H7 (cell line): Measurements from ENCODE around the gene RNF217. TPM values are rescaled to one million over a fixed set of nuclear protein-coding genes. Genes with fewer than 3 reads are reported as not detected.
"Not testable (repeated sequence)": the region's sequence is repeated elsewhere in the genome, so short reads cannot be mapped to it uniquely, and the experiment has no call there.

Experiments used
- DNase-seq: peaks from one replicate; pipeline ENCODE4 v3.0.0; 2012
- H3K27me3 ChIP-seq: 2 replicates; pipeline ENCODE4 v1.6.0; 2011; ENCODE audit warnings: mild to moderate bottlenecking, low read length; ENCODE audit not compliant: control insufficient read depth, insufficient read depth
- H3K36me3 ChIP-seq: replicated peaks from 2 replicates; pipeline ENCODE4 v1.5.1; 2011; ENCODE audit warnings: low read length; ENCODE audit not compliant: control insufficient read depth, insufficient read depth
- H3K4me3 ChIP-seq: 2 replicates; pipeline ENCODE4 v1.5.1; 2011; ENCODE audit warnings: low read depth, mild to moderate bottlenecking, control low read depth, low read length, moderate library complexity; ENCODE audit not compliant: insufficient read depth
- total RNA-seq: library from RNA; depleted of rRNA; stranded (reverse); fragments of >200 nt; shearing (Covaris generic); gene quantifications from 2 replicates; pipeline ENCODE4 v1.2.3, GENCODE V29; 2014

Gene RNF217
- total RNA-seq, 1 experiment from 2014 or later = 2.9 TPM

- no peak for DNase-seq
- H3K36me3 ChIP-seq = no peaks in the 10 kb centered on the region
- H3K4me3 ChIP-seq = no peak overlapping the region
- H3K27me3 ChIP-seq = no peaks in the 10 kb centered on the region
Observed at GRCh38 chr6:125063307-125063706, 101.1 kb downstream of the RNF217 start.

- DNase-seq = no peak
- Histone ChIP-seq H3K4me3 (no peak overlapping the region), H3K36me3 (no peaks in the 10 kb centered on the region), H3K27me3 (no peaks in the 10 kb centered on the region)
Observed at GRCh38 chr6:125066140-125066539, 103.9 kb downstream of the RNF217 start.

GRCh38 chr6:125066964-125067363, 104.7 kb downstream of the RNF217 start:
- Histone ChIP-seq H3K27me3 (no peaks in the 10 kb centered on the region), H3K4me3 (no peak overlapping the region), H3K36me3 (no peaks in the 10 kb centered on the region)
- no peak for DNase-seq

GRCh38 chr6:125067552-125067951, 105.3 kb downstream of the RNF217 start:
- no peak overlapping the region for H3K4me3 ChIP-seq
- DNase-seq = no peak
- H3K27me3 ChIP-seq = no peaks in the 10 kb centered on the region
- no peaks in the 10 kb centered on the region for H3K36me3 ChIP-seq

- Histone ChIP-seq H3K4me3 (no peak overlapping the region), H3K27me3 (no peaks in the 10 kb centered on the region), H3K36me3 (no peaks in the 10 kb centered on the region)
- DNase-seq = no peak
Observed at GRCh38 chr6:125073071-125073470, 110.8 kb downstream of the RNF217 start.

- Histone ChIP-seq H3K36me3 (no peaks in the 10 kb centered on the region), H3K27me3 (no peaks in the 10 kb centered on the region), H3K4me3 (no peak overlapping the region)
- no peak for DNase-seq
Observed at GRCh38 chr6:125074120-125074519, 111.9 kb downstream of the RNF217 start.

GRCh38 chr6:125075073-125075472, 112.8 kb downstream of the RNF217 start:
- H3K36me3 ChIP-seq, DNase-seq, H3K27me3 ChIP-seq, H3K4me3 ChIP-seq: not testable (repeated sequence)

GRCh38 chr6:125075741-125076481, 113.7 kb downstream of the RNF217 start:
- no peaks in the 10 kb centered on the region for H3K36me3 ChIP-seq
- no peak for DNase-seq
- H3K4me3 ChIP-seq = no peak overlapping the region
- H3K27me3 ChIP-seq = no peaks in the 10 kb centered on the region

GRCh38 chr6:125076482-125076742, 114.2 kb downstream of the RNF217 start:
- no peak for DNase-seq
- no peak overlapping the region for H3K4me3 ChIP-seq
- no peaks in the 10 kb centered on the region for H3K27me3 ChIP-seq
- no peaks in the 10 kb centered on the region for H3K36me3 ChIP-seq

- DNase-seq = no peak
- H3K27me3 ChIP-seq = no peaks in the 10 kb centered on the region
- no peak overlapping the region for H3K4me3 ChIP-seq
Observed at GRCh38 chr6:125077453-125077852, 115.2 kb downstream of the RNF217 start.

GRCh38 chr6:125078602-125079321, 116.5 kb downstream of the RNF217 start:
- no peak for DNase-seq
- no peaks in the 10 kb centered on the region for H3K36me3 ChIP-seq
- no peaks in the 10 kb centered on the region for H3K27me3 ChIP-seq
- H3K4me3 ChIP-seq = no peak overlapping the region

More at GRCh38 chr6:125077453-125077852, 115.2 kb downstream of the RNF217 start:
- H3K36me3 ChIP-seq = no peaks in the 10 kb centered on the region

GRCh38 chr6:125082908-125083683, 120.9 kb downstream of the RNF217 start:
- DNase-seq = no peak
- H3K27me3 ChIP-seq = no peaks in the 10 kb centered on the region
- no peak overlapping the region for H3K4me3 ChIP-seq
- no peaks in the 10 kb centered on the region for H3K36me3 ChIP-seq

GRCh38 chr6:125083684-125083990, 121.4 kb downstream of the RNF217 start:
- Histone ChIP-seq H3K4me3 (no peak overlapping the region), H3K36me3 (no peaks in the 10 kb centered on the region), H3K27me3 (no peaks in the 10 kb centered on the region)
- DNase-seq = no peak

- Histone ChIP-seq H3K27me3 (no peaks in the 10 kb centered on the region), H3K4me3 (no peak overlapping the region), H3K36me3 (no peaks in the 10 kb centered on the region)
- DNase-seq = no peak
Observed at GRCh38 chr6:125086716-125087115, 124.5 kb downstream of the RNF217 start.

GRCh38 chr6:125088963-125089362, 126.7 kb downstream of the RNF217 start:
- Histone ChIP-seq H3K4me3 (no peak overlapping the region), H3K36me3 (no peaks in the 10 kb centered on the region), H3K27me3 (no peaks in the 10 kb centered on the region)
- DNase-seq = no peak
